Fibroblast of lung (primary cell): ENCODE data around the gene SLC25A23.

Experiments used
- CTCF ChIP-seq, 2 donors: IDR thresholded peaks in 1 of 2; conservative IDR thresholded peaks in 1 of 2; 1 replicate in 1 of 2; 2 replicates in 1 of 2; pipeline ENCODE4 v1.5.1; 2011 to 2012; ENCODE audit warnings: low read length in 2 of 2, control low read depth in 1 of 2, inconsistent platforms in 1 of 2, low read depth in 1 of 2, mild to moderate bottlenecking in 1 of 2
- EZH2 ChIP-seq: IDR thresholded peaks from 2 replicates; pipeline ENCODE4 v1.5.1; 2012; ENCODE audit warnings: low read length, control low read depth, mild to moderate bottlenecking; ENCODE audit errors: missing control alignments

GRCh38 chr19:6392221-6393073 is 67.1 kb downstream of the SLC25A23 start:
- TF ChIP-seq CTCF (conservative IDR thresholded peaks at IDR 0.05 in 1 of 2, IDR thresholded peaks at IDR 0.05 in 1 of 2; ENCODE audit: low read depth in 1 of 2, low read length in 2 of 2) (no peak), EZH2 (no peak)
